Measurements from ENCODE around the gene SETD7.

GRCh38 chr4:139476363-139476762, 79.7 kb downstream of the SETD7 start:
- TF ChIP-seq CTCF (conservative IDR thresholded peaks at IDR 0.05 in 1 of 2, IDR thresholded peaks at IDR 0.05 in 1 of 2; ENCODE audit: extremely low read depth in 1 of 2, insufficient read depth in 1 of 2, low read depth in 1 of 2, low read length in 2 of 2), result no peak
- no peak for TF ChIP-seq EZH2 (IDR thresholded peaks at IDR 0.05; ENCODE audit: borderline replicate concordance, low read length)
